ENCODE data around the gene TMED3. TPM values are rescaled to one million over a fixed set of nuclear protein-coding genes. Genes with fewer than 3 reads are reported as not detected.

Gene TMED3
- polyA plus RNA-seq, 4 donors, result 25.9 to 106 (median 44.8) TPM

DNA sequence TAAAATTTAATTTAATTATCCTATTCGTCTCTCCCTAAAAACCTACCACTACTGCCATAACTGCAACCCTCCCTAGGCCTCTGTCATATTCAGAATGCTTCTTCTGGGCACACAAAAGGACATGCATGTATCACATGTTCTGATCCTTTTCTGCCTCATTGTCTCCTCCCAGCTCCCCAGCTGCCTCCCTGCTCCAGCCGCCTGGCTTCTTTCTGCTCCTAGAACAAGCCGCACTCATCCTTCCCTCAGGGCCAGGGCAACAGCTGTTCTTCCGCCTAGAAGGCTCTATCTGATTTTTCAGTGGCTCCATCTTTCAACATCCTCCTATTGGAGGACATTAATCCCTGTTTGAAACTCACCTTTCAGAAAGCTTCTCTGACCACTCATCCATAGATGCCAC, 38.6 kb downstream of the TMED3 start:
- DNase-seq (no peak), FAIRE-seq (no peak)
- H3K9me3 ChIP-seq (ENCODE audit: control insufficient read depth in 2 of 2, insufficient read depth in 1 of 2, low read depth in 1 of 2, low read length in 1 of 2), result no peaks in the 10 kb centered on the region
- H3K36me3 ChIP-seq (ENCODE audit: control insufficient read depth in 3 of 3, insufficient read depth in 2 of 3, low read depth in 1 of 3, low read length in 3 of 3), result no peaks in the 10 kb centered on the region
- 88 to 96% (median 91%) methylated on average over 4 of the region's 4 CpGs for WGBS, 3 donors
- H3K4me1 ChIP-seq (ENCODE audit: control insufficient read depth in 3 of 3, insufficient read depth in 2 of 3, low read depth in 1 of 3, low read length in 2 of 3), result no peaks in the 10 kb centered on the region
- no peaks in the 10 kb centered on the region for H3K27me3 ChIP-seq (ENCODE audit: control insufficient read depth in 3 of 3, insufficient read depth in 3 of 3, low read length in 3 of 3)
- no peak overlapping the region for H3K27ac ChIP-seq (ENCODE audit: low read depth in 1 of 3, low read length in 2 of 3)
- H3K4me3 ChIP-seq (ENCODE audit: low read depth in 1 of 3, low read length in 3 of 3), result no peak overlapping the region

DNA sequence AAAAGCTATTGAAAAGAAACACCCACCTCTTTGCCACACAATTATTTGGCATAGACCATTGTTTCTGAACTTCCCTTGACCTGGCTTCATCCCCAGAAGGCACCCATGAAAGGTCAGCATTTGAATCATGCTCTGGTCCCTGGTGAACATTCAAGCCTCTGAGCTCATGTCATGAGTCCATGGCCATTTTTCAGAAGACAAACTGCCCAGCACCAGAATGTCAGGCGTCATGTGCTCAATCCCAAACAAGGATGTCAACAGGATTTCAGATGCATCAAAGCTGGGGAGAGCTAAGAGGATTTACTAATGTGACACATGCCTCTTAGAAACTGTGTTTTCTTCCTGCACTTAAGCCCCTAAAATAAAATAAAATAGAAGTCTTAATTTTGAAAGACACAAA, 41.3 kb downstream of the TMED3 start:
- FAIRE-seq (no peak), DNase-seq (no peak)
- Histone ChIP-seq H3K4me3 (ENCODE audit: low read depth in 1 of 3, low read length in 3 of 3) (no peak overlapping the region), H3K36me3 (ENCODE audit: control insufficient read depth in 3 of 3, insufficient read depth in 2 of 3, low read depth in 1 of 3, low read length in 3 of 3) (no peaks in the 10 kb centered on the region), H3K27me3 (ENCODE audit: control insufficient read depth in 3 of 3, insufficient read depth in 3 of 3, low read length in 3 of 3) (no peaks in the 10 kb centered on the region), H3K27ac (ENCODE audit: low read depth in 1 of 3, low read length in 2 of 3) (no peak overlapping the region), H3K9me3 (ENCODE audit: control insufficient read depth in 2 of 2, insufficient read depth in 1 of 2, low read depth in 1 of 2, low read length in 1 of 2) (no peaks in the 10 kb centered on the region), H3K4me1 (ENCODE audit: control insufficient read depth in 3 of 3, insufficient read depth in 2 of 3, low read depth in 1 of 3, low read length in 2 of 3) (no peaks in the 10 kb centered on the region)
- WGBS, 3 donors, result 90 to 97% (median 93%) methylated on average over 1 of the region's 1 CpG

GRCh38 chr15:79357566-79357965, 46.7 kb downstream of the TMED3 start:
- WGBS, 3 donors, result 96 to 98% (median 97%) methylated on average over 3 of the region's 3 CpGs
- no peaks in the 10 kb centered on the region for H3K4me1 ChIP-seq (ENCODE audit: control insufficient read depth in 3 of 3, insufficient read depth in 2 of 3, low read depth in 1 of 3, low read length in 2 of 3)
- H3K4me3 ChIP-seq (ENCODE audit: low read depth in 1 of 3, low read length in 3 of 3), result no peak overlapping the region

GRCh38 chr15:79358069-79358468, 47.2 kb downstream of the TMED3 start:
- no peaks in the 10 kb centered on the region for H3K9me3 ChIP-seq (ENCODE audit: control insufficient read depth in 2 of 2, insufficient read depth in 1 of 2, low read depth in 1 of 2, low read length in 1 of 2)
- 69 to 92% (median 71%) methylated on average over 3 of the region's 3 CpGs for WGBS, 3 donors
- FAIRE-seq (no peak), DNase-seq (no peak)
- no peaks in the 10 kb centered on the region for H3K36me3 ChIP-seq (ENCODE audit: control insufficient read depth in 3 of 3, insufficient read depth in 2 of 3, low read depth in 1 of 3, low read length in 3 of 3)
- H3K27ac ChIP-seq (ENCODE audit: low read depth in 1 of 3, low read length in 2 of 3), result no peak overlapping the region
- H3K4me3 ChIP-seq (ENCODE audit: low read depth in 1 of 3, low read length in 3 of 3), result no peak overlapping the region
- no peaks in the 10 kb centered on the region for H3K27me3 ChIP-seq (ENCODE audit: control insufficient read depth in 3 of 3, insufficient read depth in 3 of 3, low read length in 3 of 3)
- no peaks in the 10 kb centered on the region for H3K4me1 ChIP-seq (ENCODE audit: control insufficient read depth in 3 of 3, insufficient read depth in 2 of 3, low read depth in 1 of 3, low read length in 2 of 3)

More at GRCh38 chr15:79357566-79357965, 46.7 kb downstream of the TMED3 start:
- no peak for FAIRE-seq
- Histone ChIP-seq H3K27ac (ENCODE audit: low read depth in 1 of 3, low read length in 2 of 3) (no peak overlapping the region), H3K36me3 (ENCODE audit: control insufficient read depth in 3 of 3, insufficient read depth in 2 of 3, low read depth in 1 of 3, low read length in 3 of 3) (no peaks in the 10 kb centered on the region), H3K27me3 (ENCODE audit: control insufficient read depth in 3 of 3, insufficient read depth in 3 of 3, low read length in 3 of 3) (no peaks in the 10 kb centered on the region), H3K9me3 (ENCODE audit: control insufficient read depth in 2 of 2, insufficient read depth in 1 of 2, low read depth in 1 of 2, low read length in 1 of 2) (no peaks in the 10 kb centered on the region)
- DNase-seq, result no peak

DNA sequence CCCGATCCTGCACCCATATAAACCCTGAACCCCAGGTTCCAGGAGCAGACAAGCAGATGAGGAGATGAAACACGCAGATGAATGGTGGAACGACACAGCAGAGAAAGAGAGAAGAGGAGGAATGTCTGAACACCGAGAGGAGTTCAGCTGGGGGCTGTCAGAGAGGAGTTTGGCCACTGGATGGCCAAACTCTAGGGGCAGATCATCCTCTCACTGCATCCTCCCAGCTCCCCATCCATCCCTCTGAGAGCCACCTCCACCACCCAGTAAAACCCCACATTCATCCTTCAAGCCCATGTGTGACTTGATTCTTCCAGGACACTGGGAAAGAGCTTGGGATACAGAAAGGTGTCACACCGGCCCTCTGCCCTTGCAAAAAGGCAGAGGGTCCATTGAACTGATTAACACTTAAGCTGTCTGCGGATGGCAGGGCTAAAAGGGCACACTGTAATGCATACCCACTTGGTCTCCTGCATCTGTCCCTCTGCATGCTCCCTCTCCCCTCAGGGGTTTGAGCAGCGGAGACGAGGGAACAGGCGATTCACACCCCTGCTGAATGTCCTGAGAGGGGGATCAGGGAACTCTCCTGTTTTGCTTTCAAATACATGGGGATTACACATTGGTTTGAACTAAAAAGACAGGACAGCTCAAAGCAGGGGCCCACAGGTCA, 53.8 kb downstream of the TMED3 start:
- H3K4me3 ChIP-seq (ENCODE audit: low read depth in 1 of 3, low read length in 3 of 3), result no peak overlapping the region
- 89 to 98% (median 96%) methylated on average over 9 of the region's 9 CpGs for WGBS, 3 donors
- no peak overlapping the region for H3K27ac ChIP-seq (ENCODE audit: low read depth in 1 of 3, low read length in 2 of 3)
- no peak for DNase-seq
- FAIRE-seq, result no peak
- no peaks in the 10 kb centered on the region for H3K36me3 ChIP-seq (ENCODE audit: control insufficient read depth in 3 of 3, insufficient read depth in 2 of 3, low read depth in 1 of 3, low read length in 3 of 3)
- H3K9me3 ChIP-seq (ENCODE audit: control insufficient read depth in 2 of 2, insufficient read depth in 1 of 2, low read depth in 1 of 2, low read length in 1 of 2), result no peaks in the 10 kb centered on the region
- H3K27me3 ChIP-seq (ENCODE audit: control insufficient read depth in 3 of 3, insufficient read depth in 3 of 3, low read length in 3 of 3), result no peaks in the 10 kb centered on the region
- no peaks in the 10 kb centered on the region for H3K4me1 ChIP-seq (ENCODE audit: control insufficient read depth in 3 of 3, insufficient read depth in 2 of 3, low read depth in 1 of 3, low read length in 2 of 3)

GRCh38 chr15:79365765-79366164, 54.9 kb downstream of the TMED3 start:
- no peaks in the 10 kb centered on the region for H3K9me3 ChIP-seq (ENCODE audit: control insufficient read depth in 2 of 2, insufficient read depth in 1 of 2, low read depth in 1 of 2, low read length in 1 of 2)
- no peaks in the 10 kb centered on the region for H3K36me3 ChIP-seq (ENCODE audit: control insufficient read depth in 3 of 3, insufficient read depth in 2 of 3, low read depth in 1 of 3, low read length in 3 of 3)
- H3K27me3 ChIP-seq (ENCODE audit: control insufficient read depth in 3 of 3, insufficient read depth in 3 of 3, low read length in 3 of 3), result no peaks in the 10 kb centered on the region
- DNase-seq (no peak), FAIRE-seq (no peak)
- 50 to 73% (median 59%) methylated on average over 3 of the region's 3 CpGs for WGBS, 3 donors
- H3K27ac ChIP-seq (ENCODE audit: low read depth in 1 of 3, low read length in 2 of 3), result no peak overlapping the region
- H3K4me3 ChIP-seq (ENCODE audit: low read depth in 1 of 3, low read length in 3 of 3), result no peak overlapping the region
- H3K4me1 ChIP-seq (ENCODE audit: control insufficient read depth in 3 of 3, insufficient read depth in 2 of 3, low read depth in 1 of 3, low read length in 2 of 3), result no peaks in the 10 kb centered on the region

DNA sequence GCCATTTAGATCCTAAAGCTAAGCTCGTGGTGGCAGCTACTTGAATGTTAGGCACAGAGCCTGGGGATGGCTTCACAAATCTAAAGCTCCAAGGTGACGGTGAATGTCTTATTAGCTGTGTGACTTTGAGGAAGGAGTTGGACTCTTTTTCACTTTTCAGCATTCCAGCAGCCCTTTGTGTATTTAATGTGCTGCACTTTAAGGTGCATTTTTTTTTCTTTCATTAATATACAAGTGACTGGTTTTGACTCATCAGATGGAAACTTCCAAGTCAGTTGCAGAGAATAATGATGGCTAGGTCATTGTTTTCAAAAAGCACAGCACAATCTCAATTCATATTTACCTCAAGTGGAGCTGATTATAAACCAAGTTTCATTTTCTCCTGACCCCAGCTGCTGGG, 55.8 kb downstream of the TMED3 start:
- FAIRE-seq, result no peak
- no peaks in the 10 kb centered on the region for H3K27me3 ChIP-seq (ENCODE audit: control insufficient read depth in 3 of 3, insufficient read depth in 3 of 3, low read length in 3 of 3)
- WGBS, 3 donors, result 79 to 90% (median 86%) methylated on average over 2 of the region's 2 CpGs
- H3K27ac ChIP-seq (ENCODE audit: low read depth in 1 of 3, low read length in 2 of 3), result no peak overlapping the region
- no peaks in the 10 kb centered on the region for H3K9me3 ChIP-seq (ENCODE audit: control insufficient read depth in 2 of 2, insufficient read depth in 1 of 2, low read depth in 1 of 2, low read length in 1 of 2)
- DNase-seq, result no peak
- no peaks in the 10 kb centered on the region for H3K36me3 ChIP-seq (ENCODE audit: control insufficient read depth in 3 of 3, insufficient read depth in 2 of 3, low read depth in 1 of 3, low read length in 3 of 3)
- H3K4me1 ChIP-seq (ENCODE audit: control insufficient read depth in 3 of 3, insufficient read depth in 2 of 3, low read depth in 1 of 3, low read length in 2 of 3), result no peaks in the 10 kb centered on the region
- no peak overlapping the region for H3K4me3 ChIP-seq (ENCODE audit: low read depth in 1 of 3, low read length in 3 of 3)

GRCh38 chr15:79370716-79371115, 59.8 kb downstream of the TMED3 start:
- no peak overlapping the region for H3K4me3 ChIP-seq (ENCODE audit: low read depth in 1 of 3, low read length in 3 of 3)
- H3K36me3 ChIP-seq (ENCODE audit: control insufficient read depth in 3 of 3, insufficient read depth in 2 of 3, low read depth in 1 of 3, low read length in 3 of 3), result no peaks in the 10 kb centered on the region
- no peaks in the 10 kb centered on the region for H3K27me3 ChIP-seq (ENCODE audit: control insufficient read depth in 3 of 3, insufficient read depth in 3 of 3, low read length in 3 of 3)
- no peak overlapping the region for H3K27ac ChIP-seq (ENCODE audit: low read depth in 1 of 3, low read length in 2 of 3)
- no peaks in the 10 kb centered on the region for H3K9me3 ChIP-seq (ENCODE audit: control insufficient read depth in 2 of 2, insufficient read depth in 1 of 2, low read depth in 1 of 2, low read length in 1 of 2)
- no peaks in the 10 kb centered on the region for H3K4me1 ChIP-seq (ENCODE audit: control insufficient read depth in 3 of 3, insufficient read depth in 2 of 3, low read depth in 1 of 3, low read length in 2 of 3)
- DNase-seq (no peak), FAIRE-seq (no peak)
- 81 to 95% (median 81%) methylated on average over 1 of the region's 1 CpG for WGBS, 3 donors

GRCh38 chr15:79371591-79371990, 60.7 kb downstream of the TMED3 start:
- DNase-seq (no peak), FAIRE-seq (no peak)
- Histone ChIP-seq H3K27me3 (ENCODE audit: control insufficient read depth in 3 of 3, insufficient read depth in 3 of 3, low read length in 3 of 3) (no peaks in the 10 kb centered on the region), H3K36me3 (ENCODE audit: control insufficient read depth in 3 of 3, insufficient read depth in 2 of 3, low read depth in 1 of 3, low read length in 3 of 3) (no peaks in the 10 kb centered on the region), H3K4me1 (ENCODE audit: control insufficient read depth in 3 of 3, insufficient read depth in 2 of 3, low read depth in 1 of 3, low read length in 2 of 3) (no peaks in the 10 kb centered on the region), H3K9me3 (ENCODE audit: control insufficient read depth in 2 of 2, insufficient read depth in 1 of 2, low read depth in 1 of 2, low read length in 1 of 2) (no peaks in the 10 kb centered on the region), H3K4me3 (ENCODE audit: low read depth in 1 of 3, low read length in 3 of 3) (no peak overlapping the region), H3K27ac (ENCODE audit: low read depth in 1 of 3, low read length in 2 of 3) (no peak overlapping the region)
- 96 to 100% (median 97%) methylated on average over 1 of the region's 1 CpG for WGBS, 3 donors

Data from small intestine (tissue), 7 donors.